ENCODE measurements around the gene PRR35.

PRR35 gene

GRCh38 chr16:528111-529011 is 31.8 kb upstream of the PRR35 start:
- DNase-seq, result no peak

GRCh38 chr16:529012-529575 is 31.1 kb upstream of the PRR35 start:
- DNase-seq, result no peak

GRCh38 chr16:530111-530817 is 29.9 kb upstream of the PRR35 start:
- DNase-seq, result no peak

GRCh38 chr16:531494-532125 is 28.6 kb upstream of the PRR35 start:
- no peak for DNase-seq

GRCh38 chr16:533391-534123 is 26.6 kb upstream of the PRR35 start:
- DNase-seq, result no peak

- DNase-seq, result no peak
Observed at GRCh38 chr16:534135-534534, 26.1 kb upstream of the PRR35 start.

- DNase-seq, result no peak
Observed at GRCh38 chr16:534856-535445, 25.2 kb upstream of the PRR35 start.

- DNase-seq, result no peak
Observed at GRCh38 chr16:535446-536405, 24.5 kb upstream of the PRR35 start.

GRCh38 chr16:536746-537145 is 23.4 kb upstream of the PRR35 start:
- no peak for DNase-seq

GRCh38 chr16:537415-538335 is 22.5 kb upstream of the PRR35 start:
- no peak for DNase-seq

GRCh38 chr16:539901-540530 is 20.2 kb upstream of the PRR35 start:
- no peak for DNase-seq

- DNase-seq, result no peak
Observed at GRCh38 chr16:540645-541340, 19.4 kb upstream of the PRR35 start.

- DNase-seq, result no peak
Observed at GRCh38 chr16:543301-544164, 16.7 kb upstream of the PRR35 start.

- no peak for DNase-seq
Observed at GRCh38 chr16:544517-544916, 15.7 kb upstream of the PRR35 start.

- no peak for DNase-seq
Observed at GRCh38 chr16:546909-547770, 13.1 kb upstream of the PRR35 start.

- no peak for DNase-seq
Observed at GRCh38 chr16:548586-548985, 11.6 kb upstream of the PRR35 start.
